Testis (tissue), 3 donors: ENCODE results near the gene APOE. TPM values are rescaled to one million over a fixed set of nuclear protein-coding genes. Genes with fewer than 3 reads are reported as not detected.

Source experiments
- DNase-seq: peaks from one replicate; pipeline ENCODE4 v3.0.0-alpha.2; 2019
- H3K27ac ChIP-seq, 2 donors: fragments of 200-600 bp; sonication (generic); one replicate each; pipeline ENCODE4 v1.5.1; 2019
- H3K27me3 ChIP-seq: fragments of 200-600 bp; sonication (generic); one replicate; pipeline ENCODE4 v1.5.1; 2019
- H3K36me3 ChIP-seq: fragments of 200-600 bp; sonication (generic); one replicate; pipeline ENCODE4 v1.5.1; 2017; ENCODE audit warnings: low read depth; ENCODE audit errors: missing control alignments
- H3K4me1 ChIP-seq: fragments of 200-600 bp; sonication (generic); one replicate; pipeline ENCODE4 v1.5.1; 2019
- H3K4me3 ChIP-seq, 2 donors: fragments of 200-600 bp; sonication (generic); one replicate each; pipeline ENCODE4 v1.5.1; 2017 to 2019
- H3K9me3 ChIP-seq: fragments of 200-600 bp; sonication (generic); one replicate; pipeline ENCODE4 v1.5.1; 2017
- POLR2A ChIP-seq: fragments of 450-650 bp; IDR thresholded peaks from one replicate; pipeline ENCODE4 v1.6.1; 2017; ENCODE audit warnings: antibody characterized with exemption, mild to moderate bottlenecking, moderate library complexity
- WGBS, 2 donors: methylation state at CpG; one replicate each; pipeline ENCODE4 v1.1.5; 2018; 5-methylcytosine and 5-hydroxymethylcytosine counted together
- intact Hi-C: fragments of 100-400 bp; cut with DNase I; formaldehyde crosslinking; loops from one replicate; pipeline ENCODE4 v1.15.1; 2023; ENCODE audit warnings: low total_unique reads
- polyA plus RNA-seq: library from polyadenylated mRNA; stranded (reverse); fragments of 350-450 nt; fragmentation: Illumina TruSeq; extraction: RNeasy Lipid Tissue Mini Kit (QIAGEN cat#74804); gene quantifications from one replicate; pipeline ENCODE4 v1.2.3, GENCODE V29; 2014; ENCODE audit warnings: low read depth, low replicate concordance; ENCODE audit not compliant: insufficient read depth
- total RNA-seq, 2 donors: library from RNA; depleted of rRNA; stranded (reverse); fragments of >200 nt; gene quantifications; one replicate each; pipeline ENCODE4 v1.2.3, GENCODE V29; 2016
- TF ChIP-seq, protein P1 (sequence below), 3 experiments: fragments of 450-650 bp in 2 of 3; fragments of 200-600 bp in 1 of 3; sonication (generic) in 1 of 3; IDR thresholded peaks; one replicate each; pipeline ENCODE4 v1.5.1; 2016 to 2019; ENCODE audit warnings: antibody characterized with exemption in 3 of 3, mild to moderate bottlenecking in 2 of 3, moderate library complexity in 1 of 3

Gene APOE
- total and polyA plus RNA-seq, 3 donors from 2014 or later, result 185 to 494 (median 215) TPM

GRCh38 chr19:44871809-44872208, 33.8 kb upstream of the APOE start:
- TF ChIP-seq POLR2A, result no peak
- TF ChIP-seq, protein P1, sequence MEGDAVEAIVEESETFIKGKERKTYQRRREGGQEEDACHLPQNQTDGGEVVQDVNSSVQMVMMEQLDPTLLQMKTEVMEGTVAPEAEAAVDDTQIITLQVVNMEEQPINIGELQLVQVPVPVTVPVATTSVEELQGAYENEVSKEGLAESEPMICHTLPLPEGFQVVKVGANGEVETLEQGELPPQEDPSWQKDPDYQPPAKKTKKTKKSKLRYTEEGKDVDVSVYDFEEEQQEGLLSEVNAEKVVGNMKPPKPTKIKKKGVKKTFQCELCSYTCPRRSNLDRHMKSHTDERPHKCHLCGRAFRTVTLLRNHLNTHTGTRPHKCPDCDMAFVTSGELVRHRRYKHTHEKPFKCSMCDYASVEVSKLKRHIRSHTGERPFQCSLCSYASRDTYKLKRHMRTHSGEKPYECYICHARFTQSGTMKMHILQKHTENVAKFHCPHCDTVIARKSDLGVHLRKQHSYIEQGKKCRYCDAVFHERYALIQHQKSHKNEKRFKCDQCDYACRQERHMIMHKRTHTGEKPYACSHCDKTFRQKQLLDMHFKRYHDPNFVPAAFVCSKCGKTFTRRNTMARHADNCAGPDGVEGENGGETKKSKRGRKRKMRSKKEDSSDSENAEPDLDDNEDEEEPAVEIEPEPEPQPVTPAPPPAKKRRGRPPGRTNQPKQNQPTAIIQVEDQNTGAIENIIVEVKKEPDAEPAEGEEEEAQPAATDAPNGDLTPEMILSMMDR (IDR thresholded peaks at IDR 0.05), result no peak
- H3K36me3 ChIP-seq, result no peaks in the 10 kb centered on the region
- H3K27me3 ChIP-seq, result no peaks in the 10 kb centered on the region
- intact Hi-C loops, result no loop called here
- H3K4me3 ChIP-seq, result no peak overlapping the region
- H3K27ac ChIP-seq, result no peak overlapping the region
- 83 to 95% methylated on average over 4 to 14 of the region's 14 CpGs for WGBS, 2 donors
- no peaks in the 10 kb centered on the region for H3K9me3 ChIP-seq
- DNase-seq, result no peak
- peaks cover 2% of the 10 kb centered on the region for H3K4me1 ChIP-seq

DNA sequence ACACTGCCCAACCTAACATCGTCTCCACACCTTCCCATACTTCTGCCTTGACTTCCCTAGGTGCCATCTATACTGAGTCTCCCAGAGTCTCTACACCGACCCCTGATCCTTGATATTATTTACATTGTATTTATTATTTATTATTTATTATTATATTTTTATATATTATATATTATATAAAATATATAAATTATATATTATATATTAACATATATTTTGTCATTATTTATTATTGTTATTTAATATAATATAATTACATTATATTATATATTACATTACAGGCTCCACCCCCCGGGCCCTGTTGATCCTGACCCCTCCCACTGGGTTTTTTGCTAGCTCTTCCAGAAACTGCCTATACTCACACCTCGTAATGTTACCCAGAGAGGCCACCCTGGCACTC, 32.9 kb upstream of the APOE start:
- 87% methylated on average over 4 of the region's 4 CpGs for WGBS, 2 donors
- no peak overlapping the region for H3K27ac ChIP-seq
- no peaks in the 10 kb centered on the region for H3K36me3 ChIP-seq
- peaks cover 2% of the 10 kb centered on the region for H3K4me1 ChIP-seq
- no peak for TF ChIP-seq POLR2A
- TF ChIP-seq, protein P1 (IDR thresholded peaks at IDR 0.05), result no peak
- intact Hi-C loops, result no loop called here
- DNase-seq, result no peak
- no peaks in the 10 kb centered on the region for H3K9me3 ChIP-seq
- H3K27me3 ChIP-seq, result no peaks in the 10 kb centered on the region
- H3K4me3 ChIP-seq, result no peak overlapping the region

DNA sequence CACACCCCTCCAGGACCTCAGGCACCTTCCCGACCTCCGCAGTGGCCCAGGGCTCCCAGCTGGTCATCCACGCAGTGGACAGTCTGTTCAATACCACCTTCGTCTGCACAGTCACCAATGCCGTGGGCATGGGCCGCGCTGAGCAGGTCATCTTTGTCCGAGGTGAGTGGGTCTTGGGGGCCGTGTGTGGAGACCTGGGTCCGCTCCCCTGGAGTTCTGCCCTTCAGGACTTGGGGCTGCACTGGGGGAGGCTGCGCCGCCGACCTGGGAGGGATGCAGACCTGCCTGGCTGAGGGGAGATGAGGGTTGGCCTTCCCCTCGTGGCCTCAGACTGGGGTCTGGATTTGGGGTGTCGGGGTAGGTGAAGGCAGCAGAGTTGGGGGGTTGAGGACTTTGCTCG, 31.3 kb upstream of the APOE start:
- Histone ChIP-seq H3K36me3 (no peaks in the 10 kb centered on the region), H3K9me3 (no peaks in the 10 kb centered on the region), H3K27ac (no peak overlapping the region), H3K27me3 (no peaks in the 10 kb centered on the region), H3K4me1 (peaks cover 2% of the 10 kb centered on the region), H3K4me3 (no peak overlapping the region)
- TF ChIP-seq, protein P1 (IDR thresholded peaks at IDR 0.05), result no peak
- TF ChIP-seq POLR2A, result no peak
- intact Hi-C loops, result no loop called here
- no peak for DNase-seq
- WGBS, 2 donors, result 87 to 100% methylated on average over 6 to 16 of the region's 16 CpGs

- Histone ChIP-seq H3K4me3 (no peak overlapping the region), H3K4me1 (peaks cover under 1% of the 10 kb centered on the region), H3K27ac (no peak overlapping the region), H3K9me3 (no peaks in the 10 kb centered on the region), H3K36me3 (no peaks in the 10 kb centered on the region), H3K27me3 (no peaks in the 10 kb centered on the region)
- 62 to 77% methylated on average over 16 to 22 of the region's 22 CpGs for WGBS, 2 donors
- intact Hi-C loops, result no loop called here
- TF ChIP-seq POLR2A, result no peak
- TF ChIP-seq, protein P1 (IDR thresholded peaks at IDR 0.05), result no peak
- DNase-seq, result no peak
Observed at GRCh38 chr19:44875666-44876451, 29.7 kb upstream of the APOE start.
